OCI-LY7 (cell line): ENCODE results near the gene TIGD3. TPM values are rescaled to one million over a fixed set of nuclear protein-coding genes. Genes with fewer than 3 reads are reported as not detected.

Experiments used
- BruUV-seq: library from RNA; stranded (reverse); fragments of 400-500 nt; replicated peaks from 2 replicates; lab custom pipeline; 2021; lab: Mats Ljungman, UMichigan
- CTCF ChIA-PET: fragments of 300-600 bp; sonication (Branson Sonifier 250); formaldehyde crosslinking; loops from one replicate; lab custom pipeline; 2022; ENCODE audit warnings: antibody characterized with exemption; ENCODE audit not compliant: unreplicated experiment; lab: Charles Lee
- POLR2A ChIA-PET: fragments of 300-600 bp; sonication (Branson Sonifier 250); formaldehyde crosslinking; loops from one replicate; lab custom pipeline; 2022; ENCODE audit warnings: antibody characterized with exemption; lab: Charles Lee
- DNase-seq: peaks from one replicate; pipeline ENCODE4 v3.0.0-alpha.2; 2015; ENCODE audit warnings: low spot score
- H2AFZ ChIP-seq: fragments of 200-600 bp; sonication (generic), shearing (Covaris generic); 2 replicates; pipeline ENCODE4 v1.6.1; 2014; ENCODE audit warnings: mild to moderate bottlenecking, antibody characterized with exemption, low read length, moderate library complexity
- H3K27ac ChIP-seq: fragments of 200-600 bp; sonication (generic); 2 replicates; pipeline ENCODE4 v1.5.1; 2014; ENCODE audit warnings: mixed run types, low read depth, mild to moderate bottlenecking, moderate library complexity, low read length, inconsistent platforms; ENCODE audit not compliant: poor library complexity, severe bottlenecking
- H3K36me3 ChIP-seq: fragments of 200-600 bp; sonication (generic); 2 replicates; pipeline ENCODE4 v1.6.1; 2014; ENCODE audit warnings: mild to moderate bottlenecking, antibody characterized with exemption, low read length, moderate library complexity, mixed read lengths; ENCODE audit not compliant: insufficient read depth
- H3K4me1 ChIP-seq: fragments of 200-600 bp; sonication (generic); 2 replicates; pipeline ENCODE4 v1.5.1; 2014; ENCODE audit warnings: mild to moderate bottlenecking, low read length; ENCODE audit not compliant: insufficient read depth, poor library complexity, severe bottlenecking
- H3K4me2 ChIP-seq: fragments of 200-600 bp; sonication (generic); 2 replicates; pipeline ENCODE4 v1.6.1; 2014; ENCODE audit warnings: mild to moderate bottlenecking, low read length
- H3K4me3 ChIP-seq: fragments of 200-600 bp; sonication (generic); 2 replicates; pipeline ENCODE4 v1.5.1; 2014; ENCODE audit warnings: mild to moderate bottlenecking, low read depth, low read length; ENCODE audit not compliant: poor library complexity, severe bottlenecking
- H3K79me2 ChIP-seq: fragments of 200-600 bp; sonication (generic); 2 replicates; pipeline ENCODE4 v1.6.1; 2016; ENCODE audit warnings: low read depth, mild to moderate bottlenecking, low read length, moderate library complexity, mixed read lengths; ENCODE audit not compliant: insufficient read depth
- H3K9me2 ChIP-seq: fragments of 200-600 bp; sonication (generic); 2 replicates; pipeline ENCODE4 v1.6.1; 2016; ENCODE audit warnings: mild to moderate bottlenecking, low read length, mixed read lengths; ENCODE audit not compliant: insufficient read depth
- H3K9me3 ChIP-seq: fragments of 200-600 bp; sonication (generic); 2 replicates; pipeline ENCODE4 v1.6.1; 2014; ENCODE audit warnings: mild to moderate bottlenecking, mixed run types, low read length, mixed read lengths
- H4K20me1 ChIP-seq: fragments of 200-600 bp; sonication (generic); 2 replicates; pipeline ENCODE4 v1.6.1; 2014; ENCODE audit warnings: mild to moderate bottlenecking, antibody characterized with exemption, low read length, moderate library complexity, mixed read lengths; ENCODE audit not compliant: insufficient read depth
- EZH2phosphoT487 ChIP-seq: fragments of 200-600 bp; sonication (generic); IDR thresholded peaks from 2 replicates; pipeline ENCODE4 v1.6.1; 2018; ENCODE audit warnings: low read depth, borderline replicate concordance, mild to moderate bottlenecking, mixed run types, antibody characterized with exemption, low read length, moderate library complexity, mixed read lengths
- intact Hi-C: fragments of 100-400 bp; cut with micrococcal nuclease; formaldehyde crosslinking; loops from one replicate; pipeline ENCODE4 v1.10.0; 2022; ENCODE audit not compliant: unreplicated experiment
- total RNA-seq, 2 experiments: library from RNA; depleted of rRNA in 1 of 2; stranded (reverse); fragments of >200 nt in 1 of 2; shearing (Covaris generic) in 1 of 2; gene quantifications; 2 replicates each; pipeline ENCODE4 v1.2.3, GENCODE V29; 2014 to 2022
- TF ChIP-seq, protein P1 (sequence below): fragments of 200-600 bp; sonication (generic); conservative IDR thresholded peaks from 2 replicates; pipeline ENCODE4 v1.5.1; 2014; ENCODE audit warnings: mild to moderate bottlenecking, antibody characterized with exemption, low read length, moderate library complexity, mixed read lengths

TIGD3 gene
- total RNA-seq, 2 experiments from 2014 or later = 2.0 to 2.7 TPM

DNA sequence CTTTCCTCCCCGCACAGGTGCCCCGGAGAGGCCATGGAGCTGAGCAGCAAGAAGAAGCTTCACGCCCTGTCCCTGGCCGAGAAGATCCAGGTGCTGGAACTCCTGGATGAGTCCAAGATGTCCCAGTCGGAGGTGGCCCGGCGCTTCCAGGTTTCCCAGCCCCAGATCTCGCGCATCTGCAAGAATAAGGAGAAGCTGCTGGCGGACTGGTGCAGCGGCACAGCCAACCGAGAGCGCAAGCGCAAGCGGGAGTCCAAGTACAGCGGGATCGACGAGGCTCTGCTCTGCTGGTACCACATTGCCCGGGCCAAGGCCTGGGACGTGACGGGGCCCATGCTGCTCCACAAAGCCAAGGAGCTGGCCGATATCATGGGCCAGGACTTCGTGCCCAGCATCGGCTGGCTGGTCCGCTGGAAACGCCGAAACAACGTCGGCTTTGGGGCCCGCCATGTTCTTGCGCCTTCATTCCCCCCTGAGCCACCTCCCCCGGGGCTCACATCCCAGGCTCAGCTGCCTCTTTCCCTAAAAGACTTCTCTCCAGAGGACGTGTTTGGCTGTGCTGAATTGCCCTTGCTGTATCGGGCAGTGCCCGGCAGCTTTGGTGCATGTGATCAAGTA is 1.3 kb downstream of the TIGD3 start:
- Histone ChIP-seq H3K9me3 (no peaks in the 10 kb centered on the region), H3K4me3 (peak overlapping the region; percentile 73), H3K36me3 (peaks cover 22% of the 10 kb centered on the region), H3K79me2 (no peaks in the 10 kb centered on the region), H3K9me2 (no peaks in the 10 kb centered on the region), H3K4me2 (peak overlapping the region; percentile 84), H2AFZ (no peak overlapping the region), H3K4me1 (peaks cover 10% of the 10 kb centered on the region), H3K27ac (no peak overlapping the region), H4K20me1 (no peaks in the 10 kb centered on the region)
- ChIA-PET POLR2A (interaction anchor here (1.4 kb wide), 1 partner anchor 22 kb away, joined by 4 read pairs; the partner anchor contains the start of gene DPF2), CTCF (interaction anchor here (0.9 kb wide), 1 partner anchor 22 kb away, joined by 5 read pairs; the partner anchor contains the start of gene DPF2)
- no peak for DNase-seq
- intact Hi-C loops = no loop called here
- BruUV-seq = no TSS peak
- no peak for TF ChIP-seq EZH2phosphoT487
- TF ChIP-seq, protein P1, sequence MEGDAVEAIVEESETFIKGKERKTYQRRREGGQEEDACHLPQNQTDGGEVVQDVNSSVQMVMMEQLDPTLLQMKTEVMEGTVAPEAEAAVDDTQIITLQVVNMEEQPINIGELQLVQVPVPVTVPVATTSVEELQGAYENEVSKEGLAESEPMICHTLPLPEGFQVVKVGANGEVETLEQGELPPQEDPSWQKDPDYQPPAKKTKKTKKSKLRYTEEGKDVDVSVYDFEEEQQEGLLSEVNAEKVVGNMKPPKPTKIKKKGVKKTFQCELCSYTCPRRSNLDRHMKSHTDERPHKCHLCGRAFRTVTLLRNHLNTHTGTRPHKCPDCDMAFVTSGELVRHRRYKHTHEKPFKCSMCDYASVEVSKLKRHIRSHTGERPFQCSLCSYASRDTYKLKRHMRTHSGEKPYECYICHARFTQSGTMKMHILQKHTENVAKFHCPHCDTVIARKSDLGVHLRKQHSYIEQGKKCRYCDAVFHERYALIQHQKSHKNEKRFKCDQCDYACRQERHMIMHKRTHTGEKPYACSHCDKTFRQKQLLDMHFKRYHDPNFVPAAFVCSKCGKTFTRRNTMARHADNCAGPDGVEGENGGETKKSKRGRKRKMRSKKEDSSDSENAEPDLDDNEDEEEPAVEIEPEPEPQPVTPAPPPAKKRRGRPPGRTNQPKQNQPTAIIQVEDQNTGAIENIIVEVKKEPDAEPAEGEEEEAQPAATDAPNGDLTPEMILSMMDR = no peak

DNA sequence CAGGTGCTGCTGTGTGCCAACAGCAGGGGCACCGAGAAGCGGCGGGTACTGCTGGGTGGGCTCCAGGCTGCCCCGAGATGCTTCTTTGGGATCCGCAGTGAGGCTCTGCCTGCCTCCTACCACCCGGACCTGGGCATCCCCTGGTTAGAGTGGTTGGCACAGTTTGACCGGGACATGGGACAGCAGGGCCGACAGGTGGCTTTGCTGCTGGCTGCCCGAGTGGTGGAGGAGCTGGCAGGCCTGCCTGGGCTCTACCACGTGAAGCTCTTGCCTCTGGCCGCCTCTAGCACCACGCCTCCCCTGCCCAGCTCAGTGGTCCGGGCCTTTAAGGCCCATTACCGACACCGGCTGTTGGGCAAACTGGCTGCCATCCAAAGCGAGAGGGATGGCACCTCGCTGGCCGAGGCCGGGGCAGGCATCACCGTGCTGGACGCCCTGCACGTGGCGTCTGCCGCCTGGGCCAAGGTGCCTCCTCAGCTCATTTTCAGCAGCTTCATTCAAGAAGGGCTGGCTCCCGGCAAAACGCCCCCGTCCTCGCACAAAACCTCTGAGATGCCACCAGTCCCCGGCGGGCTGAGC is 1.9 kb downstream of the TIGD3 start:
- CTCF ChIA-PET = interaction anchor here (0.9 to 1.0 kb wide), 2 partner anchors 23 kb away, joined by 5 read pairs; partner anchors contain the start of gene DPF2
- no peak overlapping the region for H3K4me2 ChIP-seq
- intact Hi-C loops = no loop called here

More for the DNA sequence above, 1.9 kb downstream of the TIGD3 start:
- Histone ChIP-seq H3K36me3 (peaks cover 16% of the 10 kb centered on the region), H2AFZ (no peak overlapping the region), H3K4me3 (no peak overlapping the region), H3K79me2 (no peaks in the 10 kb centered on the region), H3K9me3 (no peaks in the 10 kb centered on the region), H3K9me2 (no peaks in the 10 kb centered on the region), H4K20me1 (no peaks in the 10 kb centered on the region), H3K4me1 (peaks cover 10% of the 10 kb centered on the region), H3K27ac (no peak overlapping the region)
- TF ChIP-seq, protein P1 = no peak
- TF ChIP-seq EZH2phosphoT487 = no peak
- POLR2A ChIA-PET = interaction anchor here (1.1 to 1.4 kb wide), 2 partner anchors 17 to 23 kb away, joined by 3 to 4 read pairs; partner anchors contain the start of gene DPF2
- DNase-seq = no peak
- no TSS peak for BruUV-seq
